ENCODE results near the gene NCS1.
"Not testable (repeated sequence)": the region's sequence is repeated elsewhere in the genome, so short reads cannot be mapped to it uniquely, and the experiment has no call there.

Gene NCS1

GRCh38 chr9:130266236-130267098 is 94.3 kb downstream of the NCS1 start:
- DNase-seq, result no peak

GRCh38 chr9:130267930-130268329 is 95.7 kb downstream of the NCS1 start:
- no peak for DNase-seq

- peak; percentile 82 for DNase-seq
Observed at GRCh38 chr9:130268521-130269211, 96.5 kb downstream of the NCS1 start.

- no peak for DNase-seq
Observed at GRCh38 chr9:130271473-130271872, 99.3 kb downstream of the NCS1 start.

GRCh38 chr9:130275156-130275555 is 103.0 kb downstream of the NCS1 start:
- DNase-seq, result no peak

GRCh38 chr9:130276121-130276520 is 103.9 kb downstream of the NCS1 start:
- no peak for DNase-seq

- DNase-seq, result no peak
Observed at GRCh38 chr9:130276955-130277354, 104.8 kb downstream of the NCS1 start.

DNA sequence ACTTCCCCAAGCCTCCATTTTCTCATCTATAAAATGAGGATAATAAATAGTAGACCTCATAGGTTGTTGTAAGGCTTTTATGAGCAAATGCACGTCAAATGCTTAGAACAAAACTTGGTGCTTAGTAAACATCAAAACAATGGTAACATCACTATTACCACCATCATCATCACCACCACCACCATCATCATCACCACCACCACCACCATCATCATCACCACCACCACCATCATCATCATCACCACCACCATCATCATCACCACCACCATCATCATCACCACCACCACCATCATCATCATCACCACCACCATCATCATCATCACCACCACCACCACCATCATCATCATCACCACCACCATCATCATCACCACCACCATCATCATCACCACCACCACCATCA is 105.3 kb downstream of the NCS1 start:
- not testable (repeated sequence) for DNase-seq

DNA sequence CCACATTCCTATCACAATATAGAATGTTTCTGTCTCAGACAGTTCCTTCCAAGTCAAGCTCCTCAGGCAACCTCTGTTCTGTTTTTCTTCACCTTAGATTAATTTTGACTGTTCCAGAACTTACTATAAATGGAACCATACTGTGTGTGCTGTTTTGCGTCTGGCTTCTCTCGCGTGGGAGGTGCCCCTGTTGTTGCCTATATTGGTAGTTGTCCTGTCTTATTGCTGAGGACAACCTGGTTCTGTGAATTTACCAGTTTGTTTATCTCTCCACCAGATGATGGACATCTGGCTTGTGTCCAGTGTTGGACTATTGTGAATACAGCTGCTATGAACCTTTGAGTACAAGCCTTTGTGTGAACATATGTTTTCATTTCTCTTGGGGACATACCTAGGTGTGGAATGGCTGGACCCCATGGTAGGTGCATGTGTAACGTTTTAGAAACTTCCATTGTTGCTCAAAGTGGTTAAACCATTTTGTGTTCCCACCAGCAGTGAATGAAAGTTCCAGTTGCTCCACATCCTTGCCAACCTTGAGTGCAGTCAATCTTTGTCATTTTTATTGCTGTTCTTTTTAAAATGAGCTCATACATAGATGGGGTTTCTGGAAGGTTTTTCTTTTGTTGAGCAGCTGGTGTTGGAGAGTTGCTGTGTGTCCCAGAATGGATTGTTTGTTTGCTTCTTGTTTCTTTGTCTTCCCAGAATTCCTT is 111.5 kb downstream of the NCS1 start:
- DNase-seq, result peak; percentile 66

DNA sequence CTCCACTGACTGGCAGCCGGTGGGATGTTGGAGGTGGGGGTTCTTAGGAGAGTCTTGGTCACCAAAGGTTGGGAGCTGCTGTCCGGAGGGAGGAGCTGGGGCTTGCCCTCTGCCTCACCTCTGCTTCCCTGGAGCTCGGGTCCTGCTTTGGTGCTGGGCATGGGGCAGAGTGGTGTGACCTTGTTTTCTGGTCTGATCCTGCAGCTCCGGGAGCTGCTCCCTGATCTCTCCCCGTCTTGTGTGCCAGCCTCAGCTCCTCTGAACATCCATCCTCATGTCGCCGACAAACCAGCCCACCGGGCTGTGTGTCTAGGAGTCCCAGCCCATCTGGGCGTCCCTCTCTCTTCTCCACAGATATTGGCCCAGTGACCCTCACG is 112.0 kb downstream of the NCS1 start:
- DNase-seq, result no peak

DNA sequence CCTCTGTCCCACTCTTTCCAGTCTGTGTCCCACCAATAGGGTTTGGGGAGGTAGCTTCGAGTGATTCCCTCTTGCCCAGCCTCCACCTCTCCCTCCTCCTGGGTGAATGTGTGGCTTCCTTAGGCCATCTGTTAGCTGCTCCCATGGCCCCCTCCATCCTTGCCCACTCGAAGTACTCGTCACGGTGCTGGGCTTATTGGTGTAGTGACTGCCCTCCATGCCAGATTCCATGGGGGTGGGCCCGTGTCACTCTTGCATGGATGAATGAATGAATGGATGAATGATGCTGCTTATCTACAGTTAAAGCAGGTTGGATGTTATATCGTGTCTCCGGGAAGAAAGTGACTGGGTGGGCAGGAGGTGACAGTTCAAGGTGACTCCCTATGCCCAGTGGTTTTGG is 112.5 kb downstream of the NCS1 start:
- no peak for DNase-seq

- DNase-seq, result no peak
Observed at GRCh38 chr9:130285271-130285670, 113.1 kb downstream of the NCS1 start.

- DNase-seq, result no peak
Observed at GRCh38 chr9:130286072-130286770, 114.0 kb downstream of the NCS1 start.
